CD1c-positive myeloid dendritic cell (primary cell): ENCODE results near the gene UBC.
A peak's percentile ranks its signal among the peaks of the same experiment; 100 is the strongest.
"Not testable (repeated sequence)": the region's sequence is repeated elsewhere in the genome, so short reads cannot be mapped to it uniquely, and the experiment has no call there.

Source experiments
- DNase-seq: peaks from one replicate; pipeline ENCODE4 v3.0.0-alpha.2; 2016; ENCODE audit errors: extremely low spot score

UBC gene

GRCh38 chr12:124915239-124916236, 1.1 kb upstream of the UBC start:
- peak; percentile 72 for DNase-seq

GRCh38 chr12:124913474-124914391, 717 bp downstream of the UBC start:
- DNase-seq: peak; percentile 95

GRCh38 chr12:124912529-124913287, 1.7 kb downstream of the UBC start:
- DNase-seq: not testable (repeated sequence)

- peak; percentile 23 for DNase-seq
These were observed 2.9 kb downstream of the UBC start for GRCh38 chr12:124911521-124911920.

GRCh38 chr12:124910561-124911478, 3.6 kb downstream of the UBC start:
- DNase-seq: peak; percentile 25

- DNase-seq: peak; percentile 58
These were observed 4.5 kb downstream of the UBC start for GRCh38 chr12:124909831-124910560.

- DNase-seq: peak; percentile 95
These were observed 7.7 kb downstream of the UBC start for GRCh38 chr12:124906606-124907261.

- peak; percentile 96 for DNase-seq
These were observed 9.9 kb downstream of the UBC start for GRCh38 chr12:124904306-124905098.

- DNase-seq: peak; percentile 56
These were observed 11.5 kb downstream of the UBC start for GRCh38 chr12:124902916-124903315.

GRCh38 chr12:124901003-124901402, 13.4 kb downstream of the UBC start:
- DNase-seq: no peak

GRCh38 chr12:124900345-124900795, 14.1 kb downstream of the UBC start:
- DNase-seq: not testable (repeated sequence)

GRCh38 chr12:124898923-124899294, 15.5 kb downstream of the UBC start:
- DNase-seq: no peak

- peak; percentile 66 for DNase-seq
These were observed 16.1 kb downstream of the UBC start for GRCh38 chr12:124898200-124898922.

- no peak for DNase-seq
These were observed 18.0 kb downstream of the UBC start for GRCh38 chr12:124896461-124896860.

- no peak for DNase-seq
These were observed 20.5 kb downstream of the UBC start for GRCh38 chr12:124893792-124894516.

GRCh38 chr12:124888260-124888659, 26.2 kb downstream of the UBC start:
- no peak for DNase-seq

- not testable (repeated sequence) for DNase-seq
These were observed 26.7 kb downstream of the UBC start for GRCh38 chr12:124887766-124888165.
